Activated CD8-positive, alpha-beta memory T cell treated with anti-CD3 and anti-CD28 coated beads, Interleukin-2, amount 50 U/mL, for 1 hour (primary cell): Measurements from ENCODE around the gene COA8.
A peak's percentile ranks its signal among the peaks of the same experiment; 100 is the strongest.

Experiments
- DNase-seq: peaks from one replicate; pipeline ENCODE4 v3.0.0-alpha.2; 2020; ENCODE audit errors: extremely low read depth

COA8 gene

DNA sequence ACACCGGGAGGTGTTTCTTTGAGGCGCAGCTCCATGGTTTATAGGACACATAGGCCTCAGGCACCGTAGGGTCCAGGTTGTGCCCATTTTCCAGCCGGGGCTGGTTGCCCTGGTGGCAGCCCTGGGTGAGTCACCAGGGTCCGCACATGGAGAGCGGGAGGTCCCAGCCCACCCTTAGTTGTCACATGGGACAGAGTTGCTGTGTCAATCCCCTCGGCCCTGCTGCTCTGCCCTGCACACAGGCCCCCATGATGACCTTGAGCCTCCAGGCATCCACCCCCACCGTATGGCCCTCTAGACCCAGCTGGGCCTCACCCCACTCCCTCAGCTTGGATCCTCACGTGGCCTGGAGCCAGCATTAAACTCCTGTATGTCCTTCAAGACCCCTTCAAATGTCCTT lies 26.1 kb upstream of the COA8 start:
- DNase-seq, result no peak

DNA sequence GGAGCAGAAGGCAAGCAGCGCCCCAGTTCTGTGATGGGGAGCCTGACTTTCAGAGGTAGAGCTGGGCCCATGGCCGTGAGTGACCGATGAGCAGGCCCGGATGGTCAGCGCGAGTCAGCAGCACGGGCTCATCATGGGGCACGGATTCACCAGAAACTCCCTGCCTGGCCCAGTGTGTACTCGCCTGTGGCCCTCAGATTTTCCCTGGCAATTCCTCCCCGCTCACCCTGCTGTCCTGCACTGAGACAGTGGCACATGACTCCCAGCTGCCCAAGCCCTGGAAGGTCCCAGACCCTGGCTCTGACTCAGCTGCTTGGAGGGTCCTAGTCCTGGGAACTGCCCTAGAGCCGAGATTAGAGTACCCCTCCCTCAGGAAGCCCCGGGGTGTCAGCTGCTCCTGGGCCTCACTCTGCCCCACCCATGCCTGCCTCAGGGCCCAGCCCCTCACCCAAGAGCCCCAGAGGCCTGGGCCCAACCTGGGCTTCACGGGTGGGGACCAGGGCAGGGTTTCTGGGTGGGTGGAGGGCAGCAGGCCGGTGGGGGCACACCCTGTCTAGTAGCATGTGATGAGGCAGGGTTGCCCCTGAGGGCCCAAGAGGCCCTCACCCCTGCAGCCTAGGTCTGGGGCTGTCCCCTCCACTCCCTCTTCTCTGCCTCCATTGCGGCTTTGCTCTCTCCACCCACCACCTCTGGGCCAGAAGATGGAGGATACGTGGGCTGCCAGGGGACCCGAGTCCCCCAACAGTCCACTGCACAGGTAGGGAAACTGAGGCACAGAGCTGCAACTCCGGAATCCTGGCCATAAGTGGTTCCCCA lies 25.4 kb upstream of the COA8 start:
- DNase-seq, result no peak

- DNase-seq, result no peak
Observed at GRCh38 chr14:103538291-103539055, 24.3 kb upstream of the COA8 start.

- no peak for DNase-seq
Observed at GRCh38 chr14:103539056-103539825, 23.5 kb upstream of the COA8 start.

- no peak for DNase-seq
Observed at GRCh38 chr14:103540821-103541708, 21.7 kb upstream of the COA8 start.

GRCh38 chr14:103541709-103542604 lies 20.8 kb upstream of the COA8 start:
- DNase-seq, result no peak

DNA sequence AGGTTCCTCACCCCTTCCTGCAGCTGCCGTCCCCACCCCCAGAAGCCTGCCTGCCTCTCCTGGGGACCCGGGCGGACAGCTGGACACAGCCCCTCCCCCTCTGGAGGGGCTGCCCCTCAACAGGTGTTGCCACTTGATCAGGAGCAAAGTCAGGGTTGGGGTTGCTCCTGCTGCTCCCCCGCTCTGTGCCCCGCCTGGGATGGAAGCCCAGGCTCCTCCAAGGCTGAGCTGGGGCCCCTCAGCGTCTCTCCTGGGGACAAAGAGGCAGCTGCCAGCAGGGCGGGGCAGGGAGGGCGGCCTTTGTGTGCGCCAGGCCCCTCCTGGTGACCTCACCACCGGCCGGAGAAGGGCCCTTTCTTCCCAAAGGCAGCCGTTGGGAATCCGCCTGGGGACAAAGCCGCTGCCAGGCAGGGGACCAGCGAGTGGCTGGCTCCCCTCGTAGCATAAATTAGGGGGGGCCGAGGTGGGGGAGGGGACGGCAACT lies 20.1 kb upstream of the COA8 start:
- DNase-seq, result no peak

DNA sequence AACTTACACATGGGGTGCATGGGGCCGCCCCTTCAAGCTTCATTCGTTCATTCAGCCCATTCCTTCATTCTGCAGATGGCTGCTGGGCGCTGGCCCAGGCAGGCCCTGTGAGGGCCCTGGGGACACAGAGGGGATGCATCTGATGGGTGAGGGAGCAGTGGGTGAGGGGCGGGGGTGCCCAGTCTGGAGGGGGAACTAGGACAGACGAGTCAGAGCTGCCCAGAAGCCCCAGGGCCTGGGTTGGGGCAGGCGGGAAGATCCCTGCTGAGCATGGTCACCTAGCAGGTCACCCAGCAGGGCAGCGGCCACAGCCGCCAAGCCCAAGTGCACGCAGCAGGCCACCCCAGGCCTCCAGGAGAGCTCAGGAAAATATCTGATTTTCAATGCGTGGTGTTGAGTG lies 19.6 kb upstream of the COA8 start:
- no peak for DNase-seq

GRCh38 chr14:103543721-103544387 lies 18.9 kb upstream of the COA8 start:
- DNase-seq, result no peak

GRCh38 chr14:103544388-103545218 lies 18.2 kb upstream of the COA8 start:
- DNase-seq, result no peak

DNA sequence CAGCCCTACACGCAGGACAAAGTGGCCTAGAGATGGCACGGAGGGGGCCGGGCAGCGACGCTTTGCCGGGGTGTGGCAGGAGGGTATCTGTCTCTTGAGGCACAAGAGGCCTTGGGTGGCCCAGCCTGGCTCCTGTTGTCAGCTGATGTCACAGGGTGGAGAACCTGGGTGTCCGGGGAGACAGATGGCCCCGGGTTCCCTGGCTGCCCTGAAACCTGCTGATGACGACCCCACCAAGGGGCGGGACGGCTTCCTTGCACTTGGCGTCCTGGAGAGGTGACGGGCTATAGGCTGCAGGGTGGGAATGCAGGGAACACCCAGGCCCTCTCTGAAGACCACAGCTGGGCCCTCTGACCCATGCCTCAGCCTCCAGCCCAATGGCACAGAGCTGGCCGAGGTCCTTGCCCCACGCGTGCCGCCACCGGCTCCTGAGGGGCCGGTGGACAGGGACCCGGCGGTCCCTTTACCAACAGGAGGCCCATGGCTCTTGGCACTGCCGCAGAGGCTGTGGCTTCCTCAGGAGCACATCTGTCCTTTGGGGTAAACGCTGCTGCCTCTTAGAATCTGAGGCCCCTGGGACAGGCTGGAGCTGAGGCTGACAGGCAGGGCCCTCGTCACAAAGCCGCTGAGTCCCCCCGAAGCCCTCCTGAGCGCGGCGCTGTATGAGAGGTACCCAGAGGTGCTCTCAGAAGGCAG lies 17.4 kb upstream of the COA8 start:
- no peak for DNase-seq

- no peak for DNase-seq
Observed at GRCh38 chr14:103545915-103546651, 16.7 kb upstream of the COA8 start.

DNA sequence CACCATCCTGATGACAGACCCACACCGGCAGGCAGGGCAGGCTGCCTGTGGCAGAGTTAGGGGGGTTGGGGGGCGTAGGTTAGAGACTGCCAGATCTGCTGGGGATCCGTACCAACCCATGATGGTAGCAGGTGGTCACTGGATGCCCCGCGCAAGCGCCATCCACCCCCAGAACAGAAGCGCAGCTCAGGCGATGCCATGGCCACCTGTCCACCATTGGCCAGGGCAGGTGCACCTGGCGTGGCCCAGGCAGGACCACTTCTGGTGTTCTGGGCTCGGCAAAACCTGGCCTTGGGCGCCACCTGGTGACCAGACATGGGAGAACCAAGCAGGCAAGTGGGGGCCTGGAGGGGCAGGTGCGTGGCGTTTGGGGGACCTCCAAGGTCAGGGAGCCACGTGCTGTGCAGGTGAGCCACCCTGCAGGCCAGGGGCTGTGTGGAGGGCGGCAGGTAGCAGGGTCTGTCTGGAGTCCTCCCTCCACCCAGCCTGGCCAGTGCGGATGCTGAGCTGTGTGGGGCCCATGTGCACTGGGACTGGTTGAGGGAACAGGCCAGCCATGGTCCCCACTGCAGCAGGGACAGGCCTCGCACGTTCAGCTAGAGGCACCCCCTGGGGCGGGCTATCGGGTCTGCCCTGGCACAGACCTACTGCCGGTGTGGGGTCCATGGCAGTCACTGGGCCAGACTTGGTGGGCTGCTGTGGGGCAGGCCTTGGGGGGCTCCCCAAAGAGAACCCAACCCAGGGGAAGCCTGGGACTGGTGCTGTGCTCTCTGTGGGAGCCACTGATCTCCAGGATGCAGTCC lies 15.9 kb upstream of the COA8 start:
- DNase-seq, result peak; percentile 31

DNA sequence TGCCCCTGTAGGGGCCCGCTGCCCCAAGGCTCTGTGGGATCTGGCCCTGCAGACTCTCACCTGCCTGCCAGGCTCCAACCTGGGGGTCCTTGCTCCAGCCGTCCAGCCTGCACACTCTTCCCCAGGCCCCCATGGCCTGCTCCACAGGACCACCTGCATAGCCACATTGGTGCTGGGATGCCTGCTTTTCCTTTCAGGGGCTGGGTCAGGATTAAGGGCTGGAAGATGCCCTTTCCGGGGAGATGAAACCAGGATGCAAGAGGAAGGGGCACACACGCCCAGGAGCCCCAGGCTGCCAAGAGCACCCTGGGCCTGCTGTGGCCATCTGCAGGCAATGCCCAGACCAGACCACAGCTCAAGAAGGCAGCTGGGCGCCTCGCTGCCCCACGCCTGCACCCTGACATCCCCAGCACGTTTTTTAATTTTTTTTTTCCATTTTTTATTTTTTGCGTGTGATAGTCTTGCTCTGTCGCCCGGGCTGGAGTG lies 15.3 kb upstream of the COA8 start:
- no peak for DNase-seq

- no peak for DNase-seq
Observed at GRCh38 chr14:103547941-103548462, 14.8 kb upstream of the COA8 start.
